GM19238 (cell line): ENCODE data around the gene PLCB1.

Experiments used
- DNase-seq: peaks from one replicate; pipeline ENCODE4 v3.0.0; 2011; ENCODE audit warnings: low spot score; ENCODE audit not compliant: insufficient read length

The PLCB1 gene

DNA sequence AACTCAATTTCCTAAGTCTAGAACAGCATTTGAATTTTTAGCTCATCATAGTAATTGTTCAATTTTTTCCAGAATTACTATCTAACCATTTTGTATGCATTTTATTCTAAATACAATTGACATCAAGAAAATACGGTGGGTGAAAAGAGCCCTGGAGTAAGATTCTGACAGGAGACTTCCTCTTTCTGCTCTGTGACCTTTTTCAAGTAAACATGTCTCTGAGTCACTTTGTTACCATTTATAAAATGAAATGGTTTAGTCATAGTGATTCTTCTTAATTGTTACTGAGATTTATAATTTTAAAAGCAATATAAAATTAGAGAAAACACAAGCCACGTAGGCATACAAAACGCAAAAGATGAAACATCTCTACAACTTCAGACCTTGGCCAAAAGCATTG, 80.2 kb downstream of the PLCB1 start:
- DNase-seq = no peak

- DNase-seq = no peak
Measured at GRCh38 chr20:8213270-8213669, 81.2 kb downstream of the PLCB1 start.

GRCh38 chr20:8213831-8214587, 81.9 kb downstream of the PLCB1 start:
- DNase-seq = no peak

DNA sequence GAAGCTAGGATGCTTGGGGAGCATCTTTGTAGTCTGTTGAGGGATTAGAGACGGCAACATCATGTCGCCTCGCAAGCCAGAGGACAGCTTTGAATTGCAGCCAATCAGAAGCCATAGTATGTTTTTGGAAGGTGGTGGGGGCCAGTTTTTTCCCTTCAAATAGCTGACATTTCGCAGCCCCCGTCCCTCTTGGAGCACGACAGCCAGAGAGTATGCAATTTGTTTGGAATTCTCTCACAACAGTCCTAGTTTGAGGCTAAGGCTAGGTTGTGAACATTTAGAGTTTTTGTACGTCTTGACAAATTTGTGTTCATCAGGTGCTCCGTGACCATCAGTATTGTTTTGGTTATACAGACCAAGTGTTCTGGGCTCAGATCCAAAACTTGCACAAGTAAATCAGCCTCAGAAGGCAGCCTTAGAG, 83.3 kb downstream of the PLCB1 start:
- DNase-seq = no peak

GRCh38 chr20:8216375-8217200, 84.5 kb downstream of the PLCB1 start:
- DNase-seq = no peak

GRCh38 chr20:8218861-8219260, 86.8 kb downstream of the PLCB1 start:
- DNase-seq = no peak

DNA sequence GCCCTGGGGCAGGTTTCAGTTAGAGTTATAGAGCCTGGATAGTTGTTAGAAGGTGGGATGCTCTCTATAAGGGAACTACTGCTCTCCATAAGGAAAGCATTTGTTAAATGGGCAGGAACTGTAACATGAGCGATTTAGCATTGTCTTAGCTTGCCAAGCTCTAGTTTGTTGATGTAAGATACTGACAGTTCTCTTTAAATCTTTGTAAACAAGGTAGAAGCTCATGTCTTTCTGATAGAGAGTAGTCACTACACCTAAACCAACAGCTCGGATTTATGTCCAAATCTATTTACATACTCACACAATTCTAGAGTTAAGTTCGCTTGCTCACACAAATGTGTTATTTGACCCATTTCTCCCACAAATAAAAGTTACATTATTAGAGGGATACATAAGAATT, 87.3 kb downstream of the PLCB1 start:
- no peak for DNase-seq

DNA sequence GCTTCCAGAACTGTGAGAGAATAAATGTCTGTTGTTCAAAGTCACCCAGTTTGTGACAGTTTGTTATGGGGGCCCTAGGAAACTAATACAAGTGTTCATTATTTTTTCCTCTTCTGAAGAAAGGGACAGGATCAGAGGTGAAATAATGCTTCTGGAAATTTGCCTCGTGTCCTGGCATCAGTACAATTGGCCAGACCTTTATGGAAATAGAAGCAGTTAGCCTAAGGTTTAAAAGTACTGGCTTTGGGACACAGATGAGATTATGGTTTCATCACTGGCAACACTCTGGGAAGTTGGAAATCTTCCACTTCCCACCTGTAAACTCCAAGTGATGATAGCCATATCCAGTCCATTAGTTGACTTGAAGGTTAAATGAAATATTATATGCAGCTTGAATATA, 88.7 kb downstream of the PLCB1 start:
- no peak for DNase-seq

DNA sequence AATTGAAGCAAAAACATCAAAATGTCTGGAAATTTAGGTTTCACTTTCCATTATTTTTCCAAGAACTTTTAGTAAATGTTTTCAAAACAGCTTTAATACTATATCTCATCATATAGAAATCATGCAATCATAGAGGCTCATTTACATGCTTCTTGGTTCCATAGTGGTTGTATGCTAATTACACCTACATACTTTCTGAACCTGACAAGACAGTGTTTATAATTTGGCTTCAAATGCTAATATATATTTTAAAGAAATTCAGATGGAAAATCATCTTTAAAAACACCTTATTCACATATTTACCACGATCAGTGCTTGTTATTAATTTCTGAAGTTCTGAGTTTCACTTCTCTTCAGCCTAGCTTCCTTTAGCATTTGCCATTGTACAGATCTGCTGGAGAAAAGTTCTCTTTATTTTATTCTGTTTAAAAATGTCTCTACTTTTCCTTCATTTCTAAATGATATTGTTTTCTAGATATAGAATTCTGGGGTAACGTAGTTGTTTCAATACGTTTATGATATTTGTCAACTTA, 89.9 kb downstream of the PLCB1 start:
- no peak for DNase-seq

DNA sequence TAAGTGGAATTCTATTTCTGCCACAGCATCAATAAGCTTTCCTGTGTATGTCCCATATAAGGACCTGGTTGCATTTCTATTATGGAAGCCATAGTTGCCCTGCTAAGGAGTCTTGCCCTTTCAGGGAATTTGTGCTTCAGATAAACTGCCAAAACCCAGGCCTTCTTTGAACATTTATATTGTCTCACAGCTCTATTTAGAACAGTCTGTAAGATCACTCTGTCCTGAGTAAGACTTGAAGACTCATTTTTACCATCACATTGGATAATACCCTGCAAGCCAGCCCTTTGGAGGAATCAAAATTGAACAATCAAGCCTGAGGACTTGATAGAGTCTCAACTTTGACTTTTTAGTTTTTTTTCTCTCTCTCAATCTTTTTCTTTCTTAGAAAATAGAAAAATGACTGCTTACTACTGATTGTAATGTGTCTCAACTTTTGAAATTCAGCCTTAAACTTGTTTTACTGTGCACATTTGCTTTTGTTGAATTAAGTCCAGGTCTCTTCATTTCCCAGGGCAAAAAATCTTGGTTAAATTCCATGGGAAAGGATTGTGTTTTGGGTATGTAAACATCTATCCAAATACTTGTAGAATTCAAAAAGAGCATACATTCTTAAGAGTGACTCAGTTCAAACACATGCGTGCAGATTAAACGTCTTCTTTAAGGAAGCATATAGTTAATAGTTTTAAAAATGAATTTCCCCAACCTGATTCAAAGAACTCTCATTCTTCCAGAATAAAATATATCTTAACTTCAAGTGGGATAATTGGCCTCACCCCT, 91.2 kb downstream of the PLCB1 start:
- DNase-seq = no peak

DNA sequence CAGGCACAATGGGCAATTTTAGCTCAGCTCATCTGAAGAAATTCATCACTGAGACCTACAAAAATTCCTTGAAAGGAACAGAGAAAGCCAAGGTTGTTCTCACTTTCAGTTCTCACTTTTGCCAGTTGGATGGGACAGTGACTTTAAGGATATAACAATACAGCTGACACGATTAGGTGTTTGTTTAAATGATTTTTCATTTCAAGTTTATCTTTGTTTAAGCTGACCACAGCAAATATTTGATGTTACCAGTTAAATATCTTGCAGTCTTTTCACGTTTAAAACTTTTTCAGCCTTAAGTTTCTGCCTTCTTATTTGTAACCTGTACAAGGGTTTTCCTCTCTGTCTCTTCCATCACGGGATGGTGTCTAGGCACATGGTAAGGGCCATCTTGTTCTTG, 93.6 kb downstream of the PLCB1 start:
- DNase-seq = no peak

- DNase-seq = no peak
Measured at GRCh38 chr20:8226106-8226505, 94.0 kb downstream of the PLCB1 start.

DNA sequence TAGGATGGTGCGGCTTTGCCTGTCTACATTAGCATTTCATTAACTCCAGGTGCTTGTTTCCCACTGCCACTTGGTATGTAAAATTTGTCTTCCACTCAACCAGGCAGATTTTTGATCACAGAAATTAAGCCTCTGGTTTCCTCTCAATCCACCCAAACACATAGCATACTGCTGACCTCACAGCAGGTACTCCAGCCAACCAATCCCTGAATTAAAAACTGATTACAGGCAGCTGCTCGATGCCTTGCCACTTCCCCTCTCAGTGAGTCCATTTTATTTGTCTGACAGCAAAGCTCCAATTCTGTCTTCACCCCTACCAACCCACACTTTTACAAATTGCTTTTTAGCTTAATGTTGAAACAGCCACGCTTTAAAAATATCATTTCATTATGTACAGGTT, 95.2 kb downstream of the PLCB1 start:
- DNase-seq = no peak

DNA sequence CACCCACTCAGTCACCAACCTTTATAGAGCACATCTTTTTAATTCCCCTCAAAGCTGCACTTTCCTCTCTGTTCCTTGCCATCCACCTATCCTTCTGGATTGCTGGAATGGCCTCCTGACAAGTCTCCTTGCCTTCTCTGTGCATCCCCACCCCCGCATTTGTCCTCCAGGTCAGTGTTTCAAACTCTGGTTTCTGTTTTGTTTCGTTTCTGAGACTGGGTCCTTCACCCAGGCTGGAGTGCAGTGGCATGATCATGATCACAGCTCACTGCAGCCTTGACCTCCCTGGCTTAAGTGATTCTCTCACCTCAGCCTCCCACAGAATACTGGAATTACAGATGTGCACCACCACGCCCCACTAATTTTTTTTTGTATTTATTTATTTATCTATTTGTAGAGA, 96.2 kb downstream of the PLCB1 start:
- DNase-seq = no peak

DNA sequence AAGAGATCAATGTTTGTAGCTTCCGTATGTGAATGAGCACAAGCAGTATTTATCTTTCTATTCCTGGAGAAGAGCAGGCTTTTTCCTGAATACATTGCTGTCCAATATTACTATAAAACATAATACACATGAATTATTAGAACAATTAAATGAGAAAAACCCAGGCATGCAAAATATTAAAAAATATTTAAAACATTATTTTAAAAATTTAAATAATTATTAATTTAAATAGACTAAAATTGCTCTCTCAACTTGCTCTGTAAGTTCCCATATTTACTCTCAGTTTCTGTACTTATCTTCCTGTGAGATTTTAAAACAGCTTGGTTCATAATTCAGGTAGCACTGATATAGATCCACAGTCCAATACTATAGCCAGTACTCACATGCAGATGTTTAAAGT, 97.0 kb downstream of the PLCB1 start:
- no peak for DNase-seq

GRCh38 chr20:8231038-8231437, 99.0 kb downstream of the PLCB1 start:
- no peak for DNase-seq

- DNase-seq = no peak
Measured at GRCh38 chr20:8232332-8232731, 100.3 kb downstream of the PLCB1 start.

- DNase-seq = no peak
Measured at GRCh38 chr20:8234580-8234979, 102.5 kb downstream of the PLCB1 start.

GRCh38 chr20:8242066-8242465, 110.0 kb downstream of the PLCB1 start:
- DNase-seq = no peak

DNA sequence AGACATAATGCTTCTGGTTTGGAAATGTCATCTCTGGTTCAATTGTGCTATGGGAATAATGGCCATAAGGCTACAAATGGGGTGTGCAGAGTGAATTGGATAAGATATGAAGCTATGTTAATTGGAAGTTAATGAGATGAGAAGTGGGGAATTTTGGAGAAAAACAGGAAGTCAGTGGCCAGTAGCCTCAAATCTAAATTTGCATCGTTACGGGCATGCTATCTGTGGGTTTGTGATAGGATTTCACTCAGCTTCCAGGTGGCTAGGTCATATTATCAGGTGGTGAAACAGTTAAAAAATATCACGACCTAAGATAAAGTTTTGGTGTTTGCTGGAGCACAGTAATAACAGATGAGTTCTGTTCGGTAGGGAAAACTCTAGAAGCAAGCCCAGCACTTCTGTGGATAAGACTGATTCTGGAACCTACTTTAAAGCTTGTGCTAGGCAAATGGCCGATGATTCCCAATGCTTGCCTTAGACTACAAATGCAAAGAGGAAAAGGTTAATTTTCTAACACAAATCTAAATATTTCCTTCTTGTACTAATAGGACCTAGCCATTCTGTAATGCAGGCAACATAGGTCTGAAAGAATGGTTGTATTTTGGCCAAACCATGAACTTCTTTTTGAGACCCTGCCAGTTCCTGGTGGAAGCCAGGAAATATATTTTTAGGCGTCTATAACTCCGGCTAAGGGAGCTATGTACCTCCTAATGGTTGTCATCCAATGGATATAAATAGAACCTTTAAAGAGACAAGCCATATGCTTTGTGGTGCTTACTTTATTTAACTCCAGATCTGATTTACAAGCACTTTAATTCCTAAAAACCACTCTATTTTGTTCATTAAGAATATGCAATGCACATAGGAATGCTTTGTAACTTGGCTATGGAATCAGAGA, 111.0 kb downstream of the PLCB1 start:
- DNase-seq = no peak

GRCh38 chr20:8244637-8245036, 112.6 kb downstream of the PLCB1 start:
- no peak for DNase-seq
